Smooth muscle cell (in vitro differentiated cells): ENCODE results near the gene BRME1. TPM values are rescaled to one million over a fixed set of nuclear protein-coding genes. Genes with fewer than 3 reads are reported as not detected.

Experiments used
- DNase-seq: peaks from one replicate; lab custom pipeline; 2025; ENCODE audit not compliant: unreplicated experiment; lab: John Stamatoyannopoulos, UW
- H2AFZ ChIP-seq: fragments of 200-600 bp; sonication (generic); 2 replicates; pipeline ENCODE4 v1.6.0; 2016; ENCODE audit warnings: antibody characterized with exemption, low read depth, mild to moderate bottlenecking
- H3F3A ChIP-seq: fragments of 200-600 bp; sonication (generic); 2 replicates; pipeline ENCODE4 v1.6.0; 2017; ENCODE audit warnings: antibody characterized with exemption, low read depth
- H3K27ac ChIP-seq: fragments of 200-600 bp; sonication (generic); 2 replicates; pipeline ENCODE4 v1.5.1; 2016; ENCODE audit warnings: low read depth, mild to moderate bottlenecking
- H3K27me3 ChIP-seq: fragments of 200-600 bp; sonication (generic); 2 replicates; pipeline ENCODE4 v1.6.1; 2016; ENCODE audit warnings: low read depth, mild to moderate bottlenecking
- H3K36me3 ChIP-seq: fragments of 200-600 bp; sonication (generic); 2 replicates; pipeline ENCODE4 v1.5.1; 2016; ENCODE audit warnings: low read depth
- H3K4me1 ChIP-seq: fragments of 200-600 bp; sonication (generic); 2 replicates; pipeline ENCODE4 v1.5.1; 2016; ENCODE audit warnings: low read depth
- H3K4me2 ChIP-seq: fragments of 200-600 bp; sonication (generic); 2 replicates; pipeline ENCODE4 v1.6.0; 2016; ENCODE audit warnings: mild to moderate bottlenecking
- H3K4me3 ChIP-seq: fragments of 200-600 bp; sonication (generic); 2 replicates; pipeline ENCODE4 v1.5.1; 2016; ENCODE audit warnings: mild to moderate bottlenecking
- H3K79me2 ChIP-seq: fragments of 200-600 bp; sonication (generic); 2 replicates; pipeline ENCODE4 v1.6.0; 2016; ENCODE audit warnings: low read depth, mild to moderate bottlenecking
- H3K9ac ChIP-seq: fragments of 200-600 bp; sonication (generic); 2 replicates; pipeline ENCODE4 v1.6.0; 2016; ENCODE audit warnings: low read depth
- H3K9me3 ChIP-seq: fragments of 200-600 bp; sonication (generic); replicated peaks from 2 replicates; pipeline ENCODE4 v1.5.1; 2016; ENCODE audit warnings: low read depth
- H4K20me1 ChIP-seq: fragments of 200-600 bp; sonication (generic); 2 replicates; pipeline ENCODE4 v1.6.0; 2016; ENCODE audit warnings: low read depth
- WGBS: methylation state at CpG from one replicate; pipeline ENCODE4 v1.1.7; 2016; ENCODE audit warnings: low lambda C conversion rate; 5-methylcytosine and 5-hydroxymethylcytosine counted together
- polyA plus RNA-seq: library from polyadenylated mRNA; unstranded; fragments of >200 nt; fragmentation: Nextera tagmentation; extraction: Ambion mirVana; gene quantifications from 2 replicates; pipeline ENCODE4 v1.2.1, GENCODE V29; 2016
- total RNA-seq: library from RNA; depleted of rRNA; stranded (reverse); fragments of >200 nt; gene quantifications from 2 replicates; pipeline ENCODE4 v1.2.3, GENCODE V29; 2014
- TF ChIP-seq, protein P1 (sequence below): fragments of 200-600 bp; sonication (generic); IDR thresholded peaks from 2 replicates; pipeline ENCODE4 v1.5.1; 2017; ENCODE audit warnings: borderline replicate concordance, mild to moderate bottlenecking, antibody characterized with exemption; ENCODE audit not compliant: insufficient read depth, poor library complexity, severe bottlenecking

The BRME1 gene
- total and polyA plus RNA-seq, 2 experiments from 2014 or later, result 0.72 to 2.2 TPM

DNA sequence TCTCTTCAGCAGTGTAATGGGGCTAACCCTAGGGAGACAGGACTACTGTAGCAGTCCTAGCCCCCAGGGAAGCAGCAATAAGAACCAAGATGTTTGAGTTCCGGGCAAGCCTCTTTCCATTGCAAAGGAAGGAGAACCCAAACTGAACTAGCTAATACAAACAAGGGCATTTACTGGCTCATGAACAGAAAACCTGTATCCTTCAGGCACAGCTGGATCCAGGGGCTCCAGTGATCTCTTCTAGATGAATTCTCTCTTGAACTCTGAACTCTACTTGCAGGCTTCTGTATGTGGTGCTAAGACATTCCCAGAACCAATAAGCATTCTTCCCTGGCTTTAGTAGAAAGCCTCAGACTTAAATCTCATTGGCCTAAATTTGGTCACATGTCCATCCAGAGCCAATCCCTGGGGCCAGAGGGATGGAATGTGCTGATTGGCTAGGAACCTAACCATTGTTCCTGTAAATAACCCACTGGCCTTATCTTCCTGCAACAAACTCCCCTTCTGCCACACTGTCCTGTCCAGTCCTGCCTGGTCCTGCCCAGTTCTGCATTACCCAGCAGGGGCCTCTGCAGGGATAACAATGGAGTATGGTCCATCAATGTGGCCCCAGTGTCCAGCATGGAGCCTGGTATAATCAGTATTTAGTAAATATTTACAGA, 36.2 kb upstream of the BRME1 start:
- Histone ChIP-seq H3K4me1 (no peaks in the 10 kb centered on the region), H4K20me1 (no peaks in the 10 kb centered on the region), H3K79me2 (no peaks in the 10 kb centered on the region), H3K4me3 (no peak overlapping the region), H3K9ac (no peak overlapping the region), H3K27ac (no peak overlapping the region), H2AFZ (no peak overlapping the region), H3K36me3 (no peaks in the 10 kb centered on the region), H3K4me2 (no peak overlapping the region), H3K9me3 (no peaks in the 10 kb centered on the region), H3F3A (no peaks in the 10 kb centered on the region), H3K27me3 (no peaks in the 10 kb centered on the region)
- DNase-seq, result no peak
- TF ChIP-seq, protein P1, sequence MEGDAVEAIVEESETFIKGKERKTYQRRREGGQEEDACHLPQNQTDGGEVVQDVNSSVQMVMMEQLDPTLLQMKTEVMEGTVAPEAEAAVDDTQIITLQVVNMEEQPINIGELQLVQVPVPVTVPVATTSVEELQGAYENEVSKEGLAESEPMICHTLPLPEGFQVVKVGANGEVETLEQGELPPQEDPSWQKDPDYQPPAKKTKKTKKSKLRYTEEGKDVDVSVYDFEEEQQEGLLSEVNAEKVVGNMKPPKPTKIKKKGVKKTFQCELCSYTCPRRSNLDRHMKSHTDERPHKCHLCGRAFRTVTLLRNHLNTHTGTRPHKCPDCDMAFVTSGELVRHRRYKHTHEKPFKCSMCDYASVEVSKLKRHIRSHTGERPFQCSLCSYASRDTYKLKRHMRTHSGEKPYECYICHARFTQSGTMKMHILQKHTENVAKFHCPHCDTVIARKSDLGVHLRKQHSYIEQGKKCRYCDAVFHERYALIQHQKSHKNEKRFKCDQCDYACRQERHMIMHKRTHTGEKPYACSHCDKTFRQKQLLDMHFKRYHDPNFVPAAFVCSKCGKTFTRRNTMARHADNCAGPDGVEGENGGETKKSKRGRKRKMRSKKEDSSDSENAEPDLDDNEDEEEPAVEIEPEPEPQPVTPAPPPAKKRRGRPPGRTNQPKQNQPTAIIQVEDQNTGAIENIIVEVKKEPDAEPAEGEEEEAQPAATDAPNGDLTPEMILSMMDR, result no peak
- whole genome bisulfite sequencing, result 100% methylated on average over 1 of the region's 1 CpG

DNA sequence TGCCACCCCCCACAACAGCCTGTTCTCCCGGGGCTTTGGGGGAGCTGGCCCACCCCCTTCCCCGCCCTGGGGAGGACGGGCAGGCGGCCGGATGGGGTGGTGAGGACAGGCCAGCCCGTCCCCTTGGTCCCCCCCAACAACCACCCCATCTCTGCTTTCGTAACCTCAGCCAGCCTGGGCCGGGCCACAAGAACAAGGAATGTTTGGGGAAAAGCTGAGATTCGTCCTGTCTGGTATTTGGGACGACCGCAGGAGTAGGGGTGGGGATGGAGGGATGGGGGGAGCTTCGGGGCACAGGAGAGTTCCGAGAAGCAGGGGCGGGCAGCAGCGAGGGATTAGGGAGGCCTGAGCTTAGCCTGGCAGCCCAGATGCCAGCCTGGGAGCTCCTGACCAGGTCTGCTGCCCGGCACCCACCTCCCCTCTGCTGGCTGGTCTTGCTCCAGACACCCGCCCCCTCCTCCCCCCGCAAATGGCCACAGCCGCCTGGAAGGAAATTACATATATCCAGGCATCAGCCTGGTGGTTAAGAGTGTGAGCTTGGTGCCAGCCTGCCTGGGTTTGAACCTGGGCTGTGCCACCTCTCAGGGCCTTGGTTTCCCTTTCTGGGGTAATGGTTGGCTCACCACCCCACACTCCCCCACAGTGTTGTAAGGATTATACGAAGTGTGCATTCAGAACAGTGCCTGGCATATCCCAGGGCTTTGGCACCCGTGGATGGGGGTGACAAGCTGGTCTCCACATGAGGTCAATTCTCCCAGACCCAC, 32.6 kb upstream of the BRME1 start, which contains the start of gene PODNL1:
PODNL1 (minus strand) TSS at position 117 of the 764 bp plus-strand sequence. CDS start 236 bp downstream, outside the sequence.
- 41% methylated on average over 13 of the region's 21 CpGs for WGBS
- no peaks in the 10 kb centered on the region for H3K27me3 ChIP-seq
- peak within 1 kb of the TSS; percentile 40 for H3K4me3 ChIP-seq
- no peak within 1 kb of the TSS for H3K9ac ChIP-seq
- H3F3A ChIP-seq, result no peaks in the 10 kb centered on the region
- H4K20me1 ChIP-seq, result no peaks in the 10 kb centered on the region
- peak within 1 kb of the TSS; percentile 9 for H3K27ac ChIP-seq
- peaks cover 8% of the 10 kb centered on the region for H3K4me1 ChIP-seq
- H2AFZ ChIP-seq, result no peak within 1 kb of the TSS
- peak within 1 kb of the TSS; percentile 81 for H3K4me2 ChIP-seq
- TF ChIP-seq, protein P1, result no peak
- no peaks in the 10 kb centered on the region for H3K9me3 ChIP-seq
- H3K79me2 ChIP-seq, result no peaks in the 10 kb centered on the region
- peak; percentile 28 for DNase-seq
- H3K36me3 ChIP-seq, result no peaks in the 10 kb centered on the region

DNA sequence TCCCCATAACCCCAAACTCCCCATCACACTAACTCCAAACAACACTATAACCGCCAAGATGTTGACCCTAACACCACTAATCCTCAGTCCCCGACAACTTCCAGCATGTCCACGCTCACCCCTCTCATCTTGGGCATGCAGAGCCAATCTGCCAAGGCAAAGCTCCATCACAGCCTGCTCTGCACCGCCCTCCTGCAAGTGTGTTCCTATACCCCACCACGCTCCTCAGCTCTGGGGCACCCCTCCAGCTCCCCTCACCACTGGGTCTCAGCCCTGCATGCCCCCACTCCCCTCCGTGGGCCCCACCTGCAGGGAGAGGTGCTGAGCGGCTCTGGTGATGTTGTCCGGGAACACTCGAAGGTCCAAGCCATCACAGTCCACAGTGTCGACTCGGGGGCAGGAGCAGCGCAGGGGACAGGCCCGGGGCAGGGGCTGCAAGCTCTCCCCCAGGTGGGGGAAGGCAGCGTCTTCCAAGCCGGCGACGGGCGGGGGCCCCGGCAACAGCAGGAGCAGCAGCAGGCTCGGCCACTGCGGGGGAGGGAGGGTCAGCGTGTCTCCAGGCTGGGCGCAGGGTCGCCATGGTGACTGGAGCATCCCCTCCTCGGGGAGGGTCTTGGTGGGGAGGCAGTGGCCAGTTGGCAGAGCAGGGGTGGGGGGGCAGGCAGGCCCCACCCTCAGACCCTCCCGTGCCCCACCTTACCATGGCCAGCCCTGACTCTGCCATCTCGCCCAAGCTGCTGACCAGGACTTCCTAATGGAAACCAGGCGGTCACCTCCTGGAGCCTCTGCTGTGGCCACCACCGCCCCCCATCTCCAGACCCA, 31.8 kb upstream of the BRME1 start:
- no peaks in the 10 kb centered on the region for H4K20me1 ChIP-seq
- no peaks in the 10 kb centered on the region for H3K9me3 ChIP-seq
- no peaks in the 10 kb centered on the region for H3F3A ChIP-seq
- no peak for DNase-seq
- H3K9ac ChIP-seq, result no peak overlapping the region
- TF ChIP-seq, protein P1, result no peak
- H3K4me2 ChIP-seq, result peak overlapping the region; percentile 81
- WGBS, result 43% methylated on average over 19 of the region's 29 CpGs
- peak overlapping the region; percentile 40 for H3K4me3 ChIP-seq
- H2AFZ ChIP-seq, result no peak overlapping the region
- peaks cover 8% of the 10 kb centered on the region for H3K4me1 ChIP-seq
- H3K27ac ChIP-seq, result peak overlapping the region; percentile 9
- H3K36me3 ChIP-seq, result no peaks in the 10 kb centered on the region
- H3K79me2 ChIP-seq, result no peaks in the 10 kb centered on the region
- no peaks in the 10 kb centered on the region for H3K27me3 ChIP-seq
